Midbrain (tissue), 1 donor: ENCODE results near the gene NPC2.
"Not testable (repeated sequence)": the region's sequence is repeated elsewhere in the genome, so short reads cannot be mapped to it uniquely, and the experiment has no call there.

Source experiments
- DNase-seq: peaks from one replicate; lab custom pipeline; 2025; lab: John Stamatoyannopoulos, UW

Gene NPC2

DNA sequence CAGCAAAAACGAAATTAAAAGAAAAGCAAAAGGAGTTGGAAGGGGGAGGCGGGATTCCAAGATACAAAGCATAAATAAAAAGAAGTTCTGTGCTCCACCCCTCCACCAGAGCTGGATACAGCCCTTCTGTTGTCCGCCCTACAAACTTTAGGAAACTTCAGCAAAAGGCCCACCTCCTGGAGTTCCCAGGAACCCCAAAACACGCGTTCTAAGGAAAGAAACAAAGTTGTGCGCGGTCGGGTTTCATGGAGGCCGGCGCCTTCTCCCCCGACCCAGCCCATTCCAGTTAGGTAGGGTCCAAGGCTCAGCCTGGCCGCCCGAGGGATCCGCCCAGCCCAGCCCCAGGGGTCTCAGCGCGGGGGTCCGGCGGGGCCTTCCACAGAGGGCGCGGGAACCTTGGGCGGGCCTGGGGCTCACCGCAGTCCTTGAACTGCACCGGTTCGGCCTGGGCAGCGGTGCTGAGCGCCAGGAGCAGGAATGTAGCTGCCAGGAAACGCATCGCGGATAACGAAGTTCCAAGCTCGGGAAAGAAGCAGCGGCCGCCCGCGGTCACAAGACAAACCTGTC is at the start of gene NPC2:
TSS of gene NPC2 (minus strand) at position 530 of the 567 bp plus-strand sequence. CDS start at position 499, 31 bp downstream.
- DNase-seq: no peak

DNA sequence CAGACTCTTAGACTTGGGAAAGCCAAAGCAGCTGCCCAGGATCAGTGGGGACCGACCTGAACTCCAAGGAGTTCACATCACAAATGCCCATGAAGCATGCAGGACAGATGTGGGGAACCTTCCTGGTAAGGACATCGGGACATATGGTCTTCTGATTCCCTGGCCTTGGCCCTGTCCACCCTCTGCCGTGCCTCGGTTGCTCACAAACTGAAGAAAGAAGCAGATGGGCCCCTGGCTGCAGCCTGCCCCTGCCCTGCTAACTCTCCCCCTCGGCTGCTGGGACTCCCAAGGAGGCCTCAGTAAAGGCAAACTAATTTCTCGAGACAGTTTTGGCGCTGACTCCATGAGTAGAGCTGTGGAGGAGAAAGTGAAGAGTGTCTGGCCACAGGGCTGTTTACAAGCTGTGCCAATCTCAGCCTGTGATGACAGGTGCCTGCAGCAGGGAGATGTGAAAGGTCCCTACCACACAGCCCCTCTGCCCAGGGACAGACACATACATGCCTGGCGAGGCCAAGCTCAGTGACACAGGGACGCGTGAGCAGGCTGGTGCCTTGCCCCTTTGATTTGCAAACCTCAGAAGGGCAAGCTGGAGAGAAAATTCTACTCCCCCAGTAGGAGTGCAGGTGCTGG is 49.1 kb upstream of the NPC2 start:
- no peak for DNase-seq

DNA sequence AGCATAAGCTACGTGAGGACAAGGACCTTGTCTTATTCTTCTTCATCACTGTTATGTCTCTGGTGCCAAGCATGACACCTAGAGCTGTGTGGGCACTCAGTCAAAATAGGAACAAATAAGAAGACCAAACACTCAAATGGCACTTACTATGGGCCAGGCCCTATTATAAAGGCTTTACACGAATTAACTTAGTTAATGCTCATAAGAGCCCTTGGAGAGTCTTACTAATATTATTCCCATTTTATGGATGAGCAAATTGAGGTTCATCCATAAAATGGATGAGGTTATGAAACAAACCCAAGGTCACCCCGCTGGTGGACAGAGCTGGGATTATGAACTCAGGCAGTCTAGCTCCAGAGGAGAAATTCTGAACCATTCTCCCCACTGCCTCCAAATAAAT is 48.1 kb upstream of the NPC2 start:
- DNase-seq: no peak

DNA sequence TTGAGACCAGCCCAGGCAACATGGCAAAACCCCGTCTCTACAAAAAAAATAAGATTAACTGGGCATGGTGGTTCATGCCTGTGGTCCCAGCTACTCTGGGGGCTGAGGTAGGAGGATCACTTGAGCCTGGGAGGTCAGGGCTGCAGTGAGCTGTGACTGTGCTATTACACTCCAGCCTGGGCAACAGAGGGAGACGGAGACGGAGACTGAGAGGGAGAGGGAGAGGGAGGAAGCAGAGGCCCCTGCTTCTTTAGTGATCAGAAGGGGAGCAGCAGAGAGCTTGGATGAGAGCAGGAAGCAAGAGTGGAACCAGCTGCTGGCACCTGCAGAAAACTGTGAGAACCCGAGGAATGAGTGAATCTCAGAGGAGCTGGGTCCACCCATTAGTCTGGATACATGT is 46.4 kb upstream of the NPC2 start:
- no peak for DNase-seq

DNA sequence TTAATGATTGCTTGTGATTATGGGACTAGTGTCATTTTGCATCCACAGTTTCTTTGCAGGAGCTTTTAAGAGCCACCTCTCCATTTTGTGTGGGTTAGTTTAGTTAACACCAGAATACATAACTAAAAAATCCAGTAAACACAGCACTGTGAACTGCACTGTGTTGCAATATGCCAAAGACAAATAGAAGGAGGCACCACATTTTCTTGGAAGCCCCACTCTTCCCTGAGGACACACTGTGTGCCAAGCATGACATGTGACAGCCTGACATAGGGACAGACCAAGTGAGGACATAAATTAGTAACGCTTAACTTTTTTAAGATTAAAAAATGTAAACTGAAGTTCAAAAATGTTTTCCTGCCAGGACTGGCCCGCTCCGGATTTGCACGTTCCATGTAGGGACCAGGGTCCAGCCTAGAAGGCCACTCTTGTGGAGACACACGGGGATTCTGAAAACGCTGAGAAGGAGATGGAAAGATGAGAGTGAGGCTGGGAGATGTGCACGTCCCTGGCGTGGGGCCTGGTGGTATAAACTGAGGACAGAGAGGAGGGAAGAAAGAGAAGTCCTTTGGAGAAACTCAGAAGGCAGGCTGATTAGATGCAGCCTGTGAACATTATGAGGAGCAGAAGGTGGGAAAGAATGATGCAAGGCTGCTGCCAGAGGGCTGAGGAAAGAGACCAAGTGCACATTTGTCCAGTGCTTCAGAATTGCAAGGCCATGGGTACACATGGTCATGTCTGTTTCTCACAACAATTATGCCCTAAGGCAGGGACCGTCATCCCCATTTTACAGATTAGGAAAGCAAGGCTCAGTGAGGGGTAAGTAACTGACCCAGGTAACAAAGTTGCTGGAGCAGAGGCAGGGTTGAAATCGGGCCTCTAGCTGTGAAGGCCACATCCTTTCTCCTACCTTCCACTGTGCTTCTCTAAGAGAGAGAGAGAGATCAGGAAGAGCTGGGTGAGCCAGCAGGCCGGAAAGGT is 45.6 kb upstream of the NPC2 start:
- DNase-seq: no peak

DNA sequence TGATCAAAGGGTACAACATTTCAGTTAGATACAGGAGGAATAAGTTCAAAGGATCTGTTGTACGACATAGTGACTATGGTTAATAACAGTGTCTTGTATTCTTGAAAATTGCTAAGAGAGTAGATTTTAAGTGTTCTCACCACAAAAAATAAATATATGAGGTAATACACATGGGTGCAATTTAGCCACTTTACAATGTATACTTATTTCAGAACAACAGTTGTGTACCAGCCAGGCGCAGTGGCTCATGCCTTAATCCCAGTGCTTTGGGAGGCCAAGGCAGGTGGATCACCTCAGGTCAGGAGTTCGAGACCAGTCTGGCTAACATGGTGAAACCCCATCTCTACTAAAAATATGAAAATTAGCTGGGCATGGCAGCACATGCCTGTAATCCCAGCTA is 43.2 kb upstream of the NPC2 start:
- not testable (repeated sequence) for DNase-seq

DNA sequence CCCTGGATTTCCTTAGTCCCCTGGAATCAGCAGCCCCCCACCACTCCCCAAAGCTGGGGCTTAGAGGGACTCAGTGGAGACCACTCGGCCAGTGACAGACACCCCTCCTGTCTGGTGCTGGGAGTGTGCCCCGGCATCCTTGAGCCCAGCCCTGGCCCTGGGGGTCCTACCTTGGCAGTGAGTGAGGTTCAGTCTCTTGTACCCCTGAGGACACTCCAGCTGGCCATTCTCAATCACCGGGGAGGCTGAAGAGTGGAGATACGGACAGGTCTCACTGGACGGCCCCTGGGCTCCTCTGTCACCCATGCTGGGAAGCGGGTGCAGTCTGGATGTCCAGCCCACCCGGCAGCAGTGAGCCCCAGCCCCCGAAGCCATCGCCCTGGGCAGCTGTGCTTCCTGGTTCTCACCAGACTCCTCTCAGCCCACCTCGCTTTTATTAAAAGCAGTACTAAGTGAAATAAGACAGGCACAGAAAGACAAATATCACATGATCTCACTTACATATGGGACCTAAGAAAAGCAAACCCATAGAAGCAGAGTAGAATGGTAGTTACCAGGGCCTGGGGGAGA is 42.7 kb upstream of the NPC2 start:
- no peak for DNase-seq

DNA sequence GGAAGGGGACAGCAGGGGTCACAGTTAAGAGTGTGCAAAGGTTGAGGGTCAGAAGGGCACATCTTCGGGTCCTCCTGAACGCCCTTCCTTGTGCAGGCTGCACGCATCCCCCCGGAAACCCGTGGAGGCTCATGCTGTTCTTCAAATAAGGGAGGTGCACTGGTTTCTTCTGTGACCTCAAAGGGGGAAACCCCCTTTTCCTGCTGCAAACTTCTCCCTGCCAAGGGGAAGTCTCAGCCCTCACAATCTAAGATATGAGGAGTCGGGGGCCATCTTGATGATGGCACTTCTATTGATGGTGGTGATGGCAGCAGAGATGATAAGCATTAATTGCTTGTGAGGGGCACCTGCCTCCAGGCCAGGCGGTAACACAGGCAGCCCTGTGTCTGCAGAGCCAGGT is 40.5 kb upstream of the NPC2 start:
- DNase-seq: no peak

DNA sequence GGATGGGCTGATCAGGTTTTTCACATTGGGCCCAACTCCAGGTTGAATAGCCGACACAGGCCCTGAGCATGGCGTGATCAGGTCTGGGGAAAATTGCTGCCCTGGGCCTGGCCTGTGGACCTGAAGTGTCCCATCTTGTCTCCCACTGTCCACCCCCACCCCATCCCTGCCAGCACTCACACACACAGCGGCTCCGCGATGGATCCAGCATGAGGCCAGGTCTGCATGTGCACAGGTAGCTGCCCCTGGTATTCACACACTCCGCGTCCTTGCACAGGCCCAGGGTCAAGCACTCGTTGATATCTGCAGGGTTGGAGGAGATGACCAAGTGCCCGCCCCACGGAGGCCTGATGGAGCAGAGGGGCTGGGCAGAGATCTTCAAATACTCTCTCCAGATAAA is 39.1 kb upstream of the NPC2 start:
- no peak for DNase-seq

DNA sequence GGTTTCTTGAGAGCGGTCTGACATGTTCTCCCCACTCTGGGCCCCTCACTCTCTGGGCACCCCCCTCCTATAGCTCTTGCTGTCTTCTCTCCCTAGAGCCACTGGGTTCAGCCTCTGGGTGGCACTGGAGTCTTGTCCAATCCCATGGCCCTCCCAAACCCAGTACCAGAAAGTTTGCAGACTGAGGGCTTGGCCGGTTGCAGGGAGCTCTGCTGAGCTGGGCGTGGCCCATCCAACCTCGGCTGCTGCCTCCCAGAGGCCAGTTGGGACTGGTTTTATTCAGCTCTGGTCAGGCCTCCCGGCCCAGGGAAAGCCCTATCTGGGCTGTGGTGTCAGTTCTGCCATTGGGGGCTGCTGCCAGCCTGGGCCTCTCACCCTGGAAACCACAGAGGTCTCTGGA is 38.4 kb upstream of the NPC2 start:
- DNase-seq: no peak

DNA sequence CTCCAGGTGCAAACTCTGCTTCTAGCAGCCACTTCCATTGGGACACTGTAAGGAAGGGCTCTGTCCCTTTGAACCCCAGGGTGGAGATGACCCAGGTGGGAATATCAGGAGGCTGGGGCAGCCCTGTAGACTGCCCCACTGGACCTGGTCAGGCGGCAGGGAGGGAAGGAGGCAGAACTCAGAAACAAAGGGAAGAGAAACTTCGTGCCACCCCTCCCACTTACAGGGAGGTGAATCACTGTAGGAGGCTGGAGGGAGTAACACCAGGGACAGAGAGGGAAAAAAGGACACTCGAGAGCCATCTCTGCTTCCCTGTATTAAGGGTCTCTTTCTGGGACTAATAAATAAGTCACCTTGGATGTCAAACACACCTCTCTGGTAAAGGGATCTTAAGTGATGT is 37.9 kb upstream of the NPC2 start:
- no peak for DNase-seq

DNA sequence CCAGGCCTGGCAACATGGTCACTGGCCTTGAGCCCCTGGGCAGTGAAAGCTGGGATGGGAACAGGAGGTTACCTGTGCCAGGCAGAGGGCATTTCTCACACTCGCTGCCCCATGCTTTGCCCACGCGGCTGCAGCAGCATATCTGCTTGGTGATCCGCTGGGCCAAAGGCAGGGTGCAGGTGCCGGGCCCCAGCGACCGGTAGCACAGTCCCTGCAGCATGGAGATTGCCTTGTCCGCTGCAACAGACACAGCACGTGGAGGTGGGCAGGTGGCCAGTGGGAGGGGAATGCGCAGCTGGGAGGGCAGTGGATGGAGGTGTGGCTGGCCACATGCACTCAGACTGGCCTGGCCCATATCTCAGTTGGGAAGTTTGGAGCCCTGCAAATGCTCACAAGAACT is 35.8 kb upstream of the NPC2 start:
- no peak for DNase-seq

DNA sequence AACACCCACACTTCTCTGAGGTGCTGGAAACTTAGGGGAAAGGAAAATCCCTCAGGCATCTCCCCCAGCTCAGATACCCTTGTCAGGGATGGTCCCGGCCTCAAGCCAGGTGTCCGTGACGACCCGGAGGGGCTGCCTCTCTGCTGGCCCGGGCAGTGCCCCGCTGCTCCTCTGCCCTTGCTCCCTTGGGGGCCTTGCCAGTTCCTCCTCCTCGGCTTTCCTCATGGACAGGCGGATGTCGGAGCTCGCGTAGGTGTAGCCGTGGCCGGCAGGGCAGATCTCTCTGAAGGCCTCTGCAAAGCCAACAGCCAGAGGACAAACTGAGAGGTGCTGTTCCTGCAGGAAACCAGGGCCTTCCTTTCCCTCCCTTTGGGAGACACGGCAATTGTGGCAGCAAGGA is 35.3 kb upstream of the NPC2 start:
- no peak for DNase-seq

DNA sequence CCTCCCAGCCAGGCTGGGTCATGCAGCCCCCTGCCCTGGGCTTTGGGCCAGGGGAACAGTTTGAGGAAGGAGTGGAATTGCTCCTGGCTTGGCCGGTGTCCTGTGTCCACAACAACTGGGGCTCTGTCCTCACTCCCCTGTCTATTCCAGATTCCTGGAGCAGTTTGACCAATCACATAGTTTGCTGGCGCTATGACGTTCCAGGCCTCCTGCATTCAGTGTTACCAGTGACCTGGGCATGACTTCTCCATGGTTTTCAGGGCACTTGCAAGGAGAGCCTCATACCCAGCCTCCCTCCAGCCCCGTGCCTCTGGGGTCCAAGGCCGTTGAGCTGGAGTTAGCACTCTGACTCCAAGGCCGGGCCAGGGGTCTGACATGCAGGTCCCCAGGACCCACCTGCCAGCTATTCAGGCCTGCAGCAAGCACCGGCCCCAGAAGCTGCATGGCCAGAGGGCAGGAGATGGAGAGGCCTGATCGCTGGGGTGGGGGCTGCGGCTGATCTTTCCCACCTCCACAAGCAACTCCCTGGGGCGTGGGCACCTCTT is 34.7 kb upstream of the NPC2 start:
- DNase-seq: no peak

DNA sequence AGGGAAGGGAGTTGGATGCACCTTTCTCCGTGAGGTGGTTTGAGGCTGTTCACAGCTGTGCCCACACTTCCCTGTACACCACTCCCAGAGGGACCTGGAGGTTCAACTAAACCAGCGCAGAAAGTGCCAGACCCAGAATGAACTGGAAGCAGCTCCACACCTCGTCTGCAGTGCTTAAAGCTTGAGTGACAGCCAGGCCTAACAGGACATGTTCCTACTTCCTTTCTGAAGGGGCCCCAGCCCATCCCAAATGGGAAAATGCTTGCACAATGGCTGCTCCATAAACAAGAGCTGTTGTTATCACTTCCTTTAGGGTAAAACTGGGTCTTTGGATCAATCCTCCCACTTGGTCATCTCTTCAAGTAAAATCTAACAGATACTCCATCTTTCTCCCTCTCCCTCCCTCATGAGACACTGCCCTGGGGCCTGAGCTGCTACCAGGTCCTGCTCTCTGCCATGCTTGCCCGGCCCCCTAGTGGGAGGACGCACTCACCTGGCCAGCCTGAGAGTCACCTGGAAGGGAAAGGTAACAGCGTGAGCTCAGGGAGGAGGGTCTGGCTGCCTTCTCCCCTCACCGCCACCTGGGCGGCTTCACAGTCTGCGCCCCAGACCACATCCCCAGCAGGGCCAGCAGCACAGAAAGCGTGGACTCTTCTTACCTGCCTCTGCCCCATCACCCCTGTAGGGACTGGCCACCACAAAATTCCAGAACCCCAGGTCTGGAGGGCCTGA is 33.9 kb upstream of the NPC2 start:
- no peak for DNase-seq

DNA sequence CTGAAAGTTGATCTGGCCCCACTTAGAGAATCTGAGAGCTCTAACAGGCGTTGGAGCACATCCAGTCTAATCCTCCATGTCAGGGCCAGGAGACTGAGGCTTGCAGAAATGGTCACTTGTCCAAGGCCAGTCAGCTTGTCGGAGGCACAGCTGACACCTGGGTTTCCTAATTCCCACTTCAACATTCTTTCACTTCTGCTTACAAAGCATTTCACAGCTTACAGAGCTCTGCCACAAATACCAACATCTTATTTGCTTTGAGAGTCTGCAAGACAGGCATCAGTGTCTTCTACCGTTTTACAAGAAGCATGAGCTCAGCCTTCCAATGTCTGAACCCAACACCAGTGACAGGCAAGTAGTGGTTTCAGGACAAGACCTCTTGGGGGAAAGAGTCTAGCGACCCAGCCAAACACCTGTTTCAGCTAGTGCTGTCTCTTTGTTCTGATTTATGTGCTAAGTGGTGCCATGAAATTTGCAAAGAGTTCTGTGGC is 32.3 kb upstream of the NPC2 start:
- no peak for DNase-seq

DNA sequence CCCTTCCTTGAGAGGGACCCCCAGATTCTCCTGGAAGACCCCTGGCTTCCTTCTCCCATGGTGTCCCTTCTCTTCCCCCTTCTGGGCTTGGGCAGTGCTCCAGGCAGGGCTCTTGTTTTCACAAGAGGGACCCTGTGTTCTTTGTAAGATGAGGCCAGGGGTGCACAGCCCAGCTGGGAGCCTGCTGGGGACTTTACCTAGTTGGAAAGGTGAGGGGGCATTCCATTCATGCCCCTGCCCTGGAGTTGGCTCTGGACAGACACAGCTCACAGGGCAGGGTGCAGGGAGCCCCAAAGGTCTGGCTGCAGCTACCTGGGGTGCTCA is 31.7 kb upstream of the NPC2 start:
- no peak for DNase-seq

DNA sequence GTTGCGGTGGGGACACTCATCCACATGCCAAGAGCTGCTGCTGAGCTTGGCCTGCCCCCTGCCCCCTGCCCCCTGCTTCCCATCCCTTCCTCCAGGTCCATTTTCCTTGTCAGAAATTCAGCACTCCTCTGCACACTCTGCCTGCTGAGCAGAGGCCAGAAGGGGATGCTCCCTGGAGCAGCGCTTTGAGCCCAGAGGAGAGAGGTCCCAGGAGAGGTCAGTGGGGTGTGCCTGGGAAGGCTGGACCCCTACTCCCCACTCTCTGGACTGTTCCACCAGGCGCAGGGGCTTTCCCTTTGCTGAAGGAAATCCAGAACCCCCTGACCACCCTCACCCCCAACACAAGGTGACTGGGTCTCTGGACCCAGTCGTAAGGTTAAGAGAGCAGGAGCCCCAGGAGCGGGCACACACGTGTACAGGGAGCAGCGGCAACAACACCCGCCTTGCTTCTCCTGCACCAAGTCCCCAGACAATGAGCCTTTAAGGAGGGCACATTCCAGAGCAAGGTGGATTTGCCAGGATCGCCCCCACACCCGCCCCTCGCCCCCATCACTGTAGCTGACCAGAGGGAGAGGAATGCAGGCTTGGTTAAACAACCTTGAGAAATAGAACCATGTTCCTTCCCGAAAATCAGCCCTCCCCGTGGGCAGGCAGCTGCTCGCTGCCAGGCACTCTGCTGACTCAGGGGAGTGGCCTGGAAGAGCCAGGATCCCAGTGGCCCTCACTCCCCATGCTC is 31.1 kb upstream of the NPC2 start:
- DNase-seq: no peak

DNA sequence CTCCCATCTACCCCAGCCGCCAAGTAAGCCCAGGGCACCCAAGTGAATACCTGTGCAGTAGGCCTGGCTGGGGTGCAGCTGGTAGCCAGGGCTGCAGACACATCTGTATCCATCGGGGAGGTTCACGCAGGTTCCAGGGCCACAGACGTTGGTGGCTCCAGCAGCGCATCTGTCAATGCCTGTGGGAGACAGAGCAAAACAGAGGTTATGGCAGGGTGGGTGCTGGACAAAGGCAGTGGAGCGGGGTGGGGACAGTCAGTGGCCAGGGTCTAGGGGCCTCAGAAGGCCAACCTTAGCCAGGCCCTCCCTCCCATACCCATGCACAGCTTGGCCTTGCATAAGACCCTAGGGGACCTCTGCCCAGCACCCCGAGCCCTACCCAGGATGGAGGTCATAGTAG is 29.6 kb upstream of the NPC2 start:
- no peak for DNase-seq

DNA sequence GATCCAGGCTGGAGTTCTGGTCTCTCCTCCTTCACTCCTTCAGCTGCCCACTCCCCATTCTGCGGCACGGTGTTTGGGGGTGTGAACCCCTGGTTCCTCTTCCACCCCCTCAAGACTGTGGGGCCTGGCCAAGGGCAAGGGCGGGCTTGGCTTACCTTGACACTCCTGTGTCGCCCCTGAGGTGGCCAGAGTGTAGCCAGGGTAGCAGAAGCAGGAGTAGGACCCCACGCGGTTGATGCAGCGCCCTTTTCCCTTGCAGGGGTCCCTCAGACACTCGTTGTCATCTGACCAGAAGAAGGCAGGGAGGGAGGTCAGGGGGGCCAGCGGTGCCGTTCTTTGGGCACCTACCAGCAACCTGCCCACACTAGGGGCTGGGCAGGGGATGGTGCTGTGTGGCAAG is 28.7 kb upstream of the NPC2 start:
- no peak for DNase-seq
